SK-N-SH treated with all-trans-retinoic acid at 6 μM for 48 hours (cell line): ENCODE results near the gene PTTG1IP.

Experiments used
- ATAC-seq: fragments of 200-7000 bp; cut with Tn5 transposase; 3 replicates; pipeline ENCODE4 v1.9.1; 2020; ENCODE audit warnings: mild to moderate bottlenecking, moderate library complexity
- ARNTL ChIP-seq: fragments of 450-650 bp; formaldehyde crosslinking; IDR thresholded peaks from 2 replicates; pipeline ENCODE4 v1.5.0; 2020; ENCODE audit warnings: low read depth, mild to moderate bottlenecking, moderate library complexity, borderline replicate concordance
- CREB5 ChIP-seq: fragments of 250-450 bp; sonication (Bioruptor Pico); IDR thresholded peaks from 2 replicates; pipeline ENCODE4 v1.5.1; 2020; ENCODE audit warnings: low read depth, mild to moderate bottlenecking, moderate library complexity
- CSDC2 ChIP-seq: fragments of 250-450 bp; sonication (Bioruptor Pico); IDR thresholded peaks from 2 replicates; pipeline ENCODE4 v1.5.0; 2020; ENCODE audit warnings: mild to moderate bottlenecking, moderate library complexity
- CSRNP3 ChIP-seq: fragments of 250-450 bp; sonication (Bioruptor Pico); IDR thresholded peaks from 2 replicates; pipeline ENCODE4 v1.5.1; 2021; ENCODE audit warnings: mild to moderate bottlenecking, moderate library complexity
- ESRRG ChIP-seq: fragments of 250-450 bp; sonication (Bioruptor Pico); IDR thresholded peaks from 2 replicates; pipeline ENCODE4 v1.6.1; 2021; ENCODE audit warnings: mild to moderate bottlenecking
- GLIS3 ChIP-seq: fragments of 250-450 bp; sonication (Bioruptor Pico); IDR thresholded peaks from 2 replicates; pipeline ENCODE4 v1.5.0; 2020; ENCODE audit warnings: mild to moderate bottlenecking, moderate library complexity
- ISL1 ChIP-seq: fragments of 250-450 bp; sonication (Bioruptor Pico); IDR thresholded peaks from 2 replicates; pipeline ENCODE4 v2.1.2; 2022; ENCODE audit warnings: mild to moderate bottlenecking, moderate library complexity
- OSR1 ChIP-seq: fragments of 250-450 bp; sonication (Bioruptor Pico); IDR thresholded peaks from 2 replicates; pipeline ENCODE4 v1.8.0; 2022; ENCODE audit warnings: moderate library complexity, mild to moderate bottlenecking, inconsistent platforms
- PPARA ChIP-seq: fragments of 250-450 bp; sonication (Bioruptor Pico); IDR thresholded peaks from 2 replicates; pipeline ENCODE4 v1.5.0; 2020; ENCODE audit warnings: mild to moderate bottlenecking, borderline replicate concordance
- RARB ChIP-seq: fragments of 250-450 bp; sonication (Bioruptor Pico); IDR thresholded peaks from 2 replicates; pipeline ENCODE4 v1.8.0; 2021; ENCODE audit warnings: mild to moderate bottlenecking, moderate library complexity
- SNAI2 ChIP-seq: fragments of 250-450 bp; sonication (Bioruptor Pico); IDR thresholded peaks from 2 replicates; pipeline ENCODE4 v1.5.0; 2020; ENCODE audit warnings: mild to moderate bottlenecking, moderate library complexity
- TCF4 ChIP-seq: fragments of 250-450 bp; sonication (Bioruptor Pico); IDR thresholded peaks from 2 replicates; pipeline ENCODE4 v1.8.0; 2021; ENCODE audit warnings: mild to moderate bottlenecking, moderate library complexity, borderline replicate concordance
- TOX ChIP-seq: fragments of 250-450 bp; sonication (Bioruptor Pico); IDR thresholded peaks from 2 replicates; pipeline ENCODE4 v1.8.0; 2021; ENCODE audit warnings: mild to moderate bottlenecking, moderate library complexity, borderline replicate concordance
- TSHZ2 ChIP-seq: fragments of 250-450 bp; sonication (Bioruptor Pico); IDR thresholded peaks from 2 replicates; pipeline ENCODE4 v1.5.0; 2020; ENCODE audit warnings: mild to moderate bottlenecking, moderate library complexity
- ZFP3 ChIP-seq: fragments of 250-450 bp; sonication (Bioruptor Pico); IDR thresholded peaks from 2 replicates; pipeline ENCODE4 v1.5.0; 2020; ENCODE audit warnings: mild to moderate bottlenecking, moderate library complexity
- ZFP30 ChIP-seq: fragments of 450-650 bp; formaldehyde crosslinking; IDR thresholded peaks from 2 replicates; pipeline ENCODE4 v1.5.0; 2022; ENCODE audit warnings: mild to moderate bottlenecking, moderate library complexity
- ZNF565 ChIP-seq: fragments of 450-650 bp; formaldehyde crosslinking; conservative IDR thresholded peaks from 2 replicates; pipeline ENCODE4 v1.5.0; 2020; ENCODE audit warnings: low read depth, mild to moderate bottlenecking, moderate library complexity
- ZNF70 ChIP-seq: fragments of 450-650 bp; formaldehyde crosslinking; IDR thresholded peaks from 2 replicates; pipeline ENCODE4 v1.5.0; 2020; ENCODE audit warnings: mild to moderate bottlenecking, moderate library complexity
- TF ChIP-seq, protein P1 (sequence below): fragments of 250-450 bp; sonication (Bioruptor Pico); IDR thresholded peaks from 2 replicates; pipeline ENCODE4 v1.8.0; 2021; ENCODE audit warnings: low read depth, mild to moderate bottlenecking, moderate library complexity, borderline replicate concordance
- TF ChIP-seq, protein P2 (sequence below): fragments of 250-450 bp; sonication (Bioruptor Pico); IDR thresholded peaks from 2 replicates; pipeline ENCODE4 v1.8.0; 2020; ENCODE audit warnings: mild to moderate bottlenecking, moderate library complexity, borderline replicate concordance

The PTTG1IP gene

DNA sequence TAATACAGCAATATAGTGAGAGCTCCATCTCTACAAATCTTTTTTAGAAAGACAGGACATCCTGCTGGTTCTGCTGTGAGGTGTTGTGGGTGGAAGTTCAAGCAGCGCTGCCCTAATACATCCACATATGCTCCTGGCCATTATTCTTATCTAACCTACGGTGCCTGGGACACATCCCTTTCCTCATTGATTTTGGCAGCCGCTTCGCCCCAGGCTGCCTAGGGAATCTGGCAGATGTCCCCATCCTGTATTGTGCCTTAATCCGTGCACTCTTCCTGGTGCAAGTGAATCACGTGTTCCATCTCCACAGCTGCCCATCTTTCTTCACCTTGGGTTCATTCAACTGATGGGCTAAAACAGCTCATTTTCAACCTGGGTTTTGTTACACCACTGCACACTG is 68.7 kb downstream of the PTTG1IP start:
- no peak for ATAC-seq
- TF ChIP-seq CSDC2, result no peak
- no peak for TF ChIP-seq ESRRG (CRISPR knock-in tag)
- TF ChIP-seq ZFP3, result no peak
- TF ChIP-seq ZNF70 (CRISPR knock-in tag), result no peak
- TF ChIP-seq, protein P1, sequence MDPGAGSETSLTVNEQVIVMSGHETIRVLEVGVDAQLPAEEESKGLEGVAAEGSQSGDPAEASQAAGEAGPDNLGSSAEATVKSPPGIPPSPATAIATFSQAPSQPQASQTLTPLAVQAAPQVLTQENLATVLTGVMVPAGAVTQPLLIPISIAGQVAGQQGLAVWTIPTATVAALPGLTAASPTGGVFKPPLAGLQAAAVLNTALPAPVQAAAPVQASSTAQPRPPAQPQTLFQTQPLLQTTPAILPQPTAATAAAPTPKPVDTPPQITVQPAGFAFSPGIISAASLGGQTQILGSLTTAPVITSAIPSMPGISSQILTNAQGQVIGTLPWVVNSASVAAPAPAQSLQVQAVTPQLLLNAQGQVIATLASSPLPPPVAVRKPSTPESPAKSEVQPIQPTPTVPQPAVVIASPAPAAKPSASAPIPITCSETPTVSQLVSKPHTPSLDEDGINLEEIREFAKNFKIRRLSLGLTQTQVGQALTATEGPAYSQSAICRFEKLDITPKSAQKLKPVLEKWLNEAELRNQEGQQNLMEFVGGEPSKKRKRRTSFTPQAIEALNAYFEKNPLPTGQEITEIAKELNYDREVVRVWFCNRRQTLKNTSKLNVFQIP, result no peak
- TF ChIP-seq PPARA, result no peak
- no peak for TF ChIP-seq CREB5 (CRISPR knock-in tag)
- no peak for TF ChIP-seq TCF4
- TF ChIP-seq, protein P2, sequence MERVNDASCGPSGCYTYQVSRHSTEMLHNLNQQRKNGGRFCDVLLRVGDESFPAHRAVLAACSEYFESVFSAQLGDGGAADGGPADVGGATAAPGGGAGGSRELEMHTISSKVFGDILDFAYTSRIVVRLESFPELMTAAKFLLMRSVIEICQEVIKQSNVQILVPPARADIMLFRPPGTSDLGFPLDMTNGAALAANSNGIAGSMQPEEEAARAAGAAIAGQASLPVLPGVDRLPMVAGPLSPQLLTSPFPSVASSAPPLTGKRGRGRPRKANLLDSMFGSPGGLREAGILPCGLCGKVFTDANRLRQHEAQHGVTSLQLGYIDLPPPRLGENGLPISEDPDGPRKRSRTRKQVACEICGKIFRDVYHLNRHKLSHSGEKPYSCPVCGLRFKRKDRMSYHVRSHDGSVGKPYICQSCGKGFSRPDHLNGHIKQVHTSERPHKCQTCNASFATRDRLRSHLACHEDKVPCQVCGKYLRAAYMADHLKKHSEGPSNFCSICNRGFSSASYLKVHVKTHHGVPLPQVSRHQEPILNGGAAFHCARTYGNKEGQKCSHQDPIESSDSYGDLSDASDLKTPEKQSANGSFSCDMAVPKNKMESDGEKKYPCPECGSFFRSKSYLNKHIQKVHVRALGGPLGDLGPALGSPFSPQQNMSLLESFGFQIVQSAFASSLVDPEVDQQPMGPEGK, result no peak
- TF ChIP-seq GLIS3 (CRISPR knock-in tag), result no peak
- TF ChIP-seq TOX, result no peak
- no peak for TF ChIP-seq RARB (CRISPR knock-in tag)
- no peak for TF ChIP-seq TSHZ2 (CRISPR knock-in tag)
- TF ChIP-seq ZNF565, result no peak
- no peak for TF ChIP-seq ISL1 (CRISPR knock-in tag)
- no peak for TF ChIP-seq CSRNP3 (CRISPR knock-in tag)

DNA sequence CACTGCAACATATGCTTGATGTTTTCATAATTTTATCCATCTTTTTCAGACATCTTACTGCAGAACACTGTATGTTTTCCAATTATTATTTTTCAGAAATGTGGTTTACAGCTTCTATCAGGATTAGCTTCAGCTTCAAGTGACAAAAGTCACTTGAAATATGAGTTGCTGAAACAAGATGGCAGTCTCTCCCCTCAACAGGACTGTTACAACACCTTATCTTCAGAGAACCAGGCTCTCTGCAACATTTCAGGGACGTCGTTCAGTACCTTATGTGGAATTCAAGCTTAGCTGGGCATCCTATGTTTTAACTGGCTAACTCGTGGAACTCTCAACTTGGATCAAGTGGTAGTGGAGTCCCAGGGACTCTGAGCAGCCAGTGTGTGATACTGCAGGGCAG is 69.8 kb downstream of the PTTG1IP start:
- ATAC-seq, result no peak

DNA sequence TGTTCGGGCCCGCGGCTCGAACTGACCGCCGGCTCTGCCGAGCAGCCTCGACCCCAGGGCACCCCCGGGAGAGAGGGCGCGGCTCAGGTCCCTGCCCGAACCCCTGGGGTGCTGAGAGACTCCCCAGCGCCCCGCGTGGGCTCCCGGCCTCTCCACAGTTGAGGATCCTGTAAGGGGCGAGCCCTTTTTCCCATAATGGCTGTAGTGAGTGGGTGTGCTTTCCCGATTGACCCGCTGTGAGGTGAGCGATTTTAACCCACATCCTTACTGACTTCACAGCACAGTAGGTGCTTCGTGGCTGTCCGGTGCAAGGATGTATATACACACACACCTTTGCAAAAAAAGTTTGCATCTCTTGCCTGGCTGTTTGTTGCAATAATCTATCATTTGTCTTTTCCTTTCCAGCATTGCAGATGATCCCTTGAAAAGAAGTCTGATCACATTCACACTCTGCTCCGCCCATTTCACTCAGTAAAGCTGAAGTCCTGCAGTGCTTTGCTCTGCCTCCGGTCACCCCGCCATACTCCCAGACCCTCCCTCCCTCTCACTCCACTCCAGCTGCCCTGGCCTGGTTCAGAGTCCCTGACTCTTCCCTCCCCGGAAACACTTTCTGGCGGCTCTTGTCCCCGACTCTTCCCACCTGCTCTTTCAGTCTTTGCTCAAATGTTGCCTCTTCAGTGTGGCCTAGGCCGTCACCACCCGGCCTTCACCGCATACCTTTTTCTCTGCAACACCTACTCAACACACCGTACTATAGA is 70.9 kb downstream of the PTTG1IP start:
- ATAC-seq, result peak; percentile 49
- no peak for TF ChIP-seq ISL1 (CRISPR knock-in tag)
- TF ChIP-seq TOX, result no peak
- TF ChIP-seq GLIS3 (CRISPR knock-in tag), result no peak
- TF ChIP-seq, protein P1, result no peak
- TF ChIP-seq TCF4, result no peak
- TF ChIP-seq ZNF70 (CRISPR knock-in tag), result no peak
- TF ChIP-seq SNAI2 (CRISPR knock-in tag), result no peak
- no peak for TF ChIP-seq ZFP30 (CRISPR knock-in tag)
- TF ChIP-seq CSDC2, result no peak
- no peak for TF ChIP-seq ARNTL (CRISPR knock-in tag)
- TF ChIP-seq PPARA, result no peak
- no peak for TF ChIP-seq CREB5 (CRISPR knock-in tag)
- TF ChIP-seq, protein P2, result no peak
- no peak for TF ChIP-seq OSR1 (CRISPR knock-in tag)

More for the DNA sequence above, 69.8 kb downstream of the PTTG1IP start:
- TF ChIP-seq RARB (CRISPR knock-in tag), result no peak
- no peak for TF ChIP-seq CSDC2
- no peak for TF ChIP-seq TCF4
